Adrenal gland (tissue), 12 donors: ENCODE measurements around the gene PDCD1. TPM values are rescaled to one million over a fixed set of nuclear protein-coding genes. Genes with fewer than 3 reads are reported as not detected.

Experiments used
- DNase-seq, 7 donors: peaks; one replicate each; pipeline ENCODE4 v3.0.0-alpha.2; 2019 to 2020
- H3K27ac ChIP-seq, 5 donors: fragments of 200-600 bp; sonication (generic) in 4 of 5; 1 replicate in 3 of 5; 2 replicates in 2 of 5; pipeline versions ENCODE4 v1.5.1 to v1.8.0; 2016 to 2020; ENCODE audit warnings: mild to moderate bottlenecking in 1 of 5
- H3K27me3 ChIP-seq: fragments of 200-600 bp; 2 replicates; pipeline ENCODE4 v1.8.0; 2021
- H3K36me3 ChIP-seq, 2 donors: fragments of 200-600 bp; replicated peaks in 1 of 2; 1 replicate in 1 of 2; 2 replicates in 1 of 2; pipeline versions ENCODE4 v1.5.1 to v1.8.0; 2018 to 2022
- H3K4me1 ChIP-seq, 2 donors: fragments of 200-600 bp; replicated peaks in 1 of 2; 1 replicate in 1 of 2; 2 replicates in 1 of 2; pipeline versions ENCODE4 v1.5.1 to v1.8.0; 2018 to 2021
- H3K4me3 ChIP-seq, 4 donors: fragments of 200-600 bp; sonication (generic) in 3 of 4; one replicate each; pipeline ENCODE4 v1.5.1; 2016 to 2018
- H3K9me3 ChIP-seq, 3 donors: fragments of 200-600 bp; sonication (generic) in 1 of 3; replicated peaks in 1 of 3; 1 replicate in 2 of 3; 2 replicates in 1 of 3; pipeline versions ENCODE4 v1.5.1 to v1.8.0; 2016 to 2021
- CTCF ChIP-seq, 6 experiments: fragments of 450-650 bp in 4 of 6; fragments of 200-600 bp in 2 of 6; sonication (generic) in 1 of 6; IDR thresholded peaks; 1 replicate in 5 of 6; 2 replicates in 1 of 6; pipeline versions ENCODE4 v1.5.1 to v1.8.0; 2016 to 2021; ENCODE audit warnings: antibody characterized with exemption in 6 of 6, mild to moderate bottlenecking in 2 of 6, moderate library complexity in 1 of 6
- POLR2A ChIP-seq, 2 donors: fragments of 450-650 bp; IDR thresholded peaks; one replicate each; pipeline ENCODE4 v1.6.1; 2017; ENCODE audit warnings: antibody characterized with exemption in 2 of 2, mild to moderate bottlenecking in 2 of 2, moderate library complexity in 1 of 2
- WGBS, 4 donors: extraction: QIAGEN DNeasy Blood & Tissue Kit in 2 of 4; methylation state at CpG; one replicate each; pipeline versions ENCODE4 v1.1.5 to v1.1.7; 2013 to 2017; 5-methylcytosine and 5-hydroxymethylcytosine counted together
- intact Hi-C, 2 donors: fragments of 100-400 bp; cut with DNase I; formaldehyde crosslinking; loops; one replicate each; pipeline versions ENCODE4 v1.14.1 to v1.15.0; 2022 to 2023
- polyA plus RNA-seq, 3 donors: library from polyadenylated mRNA; stranded (reverse); fragments of 200-250 nt in 2 of 3; fragments of 350-450 nt in 1 of 3; fragmentation: Illumina TruSeq in 1 of 3; extraction: RNeasy Lipid Tissue Mini Kit (QIAGEN cat#74804) in 1 of 3; gene quantifications; one replicate each; pipeline ENCODE4 v1.2.3, GENCODE V29; 2013 to 2014
- total RNA-seq, 9 donors: library from RNA; depleted of rRNA in 4 of 9; stranded (reverse); fragments of >200 nt in 4 of 9; fragments of 120-200 nt in 1 of 9; fragmentation: NEBNext Ultra II Directional in 1 of 9; extraction: Animal tissue kit (Norgen Biotek cat#: 25700) in 1 of 9; gene quantifications; one replicate each; pipeline versions ENCODE4 v1.1.0 to v1.2.4, GENCODE V29; 2013 to 2023
- donor health status: healthy with polysubstance abuse.
- donor health status: Bipolar disorder and iron deficiency.
- donor health status: DM: yes; HTN: yes; CAD: no.
- donor health status: DM: no; HTN: no; CAD: no.
- donor health status: DM: no; HTN: no; CAD: no.
- donor health status: DM: yes; HTN: yes; CAD: no.

PDCD1 gene
- total and polyA plus RNA-seq, 12 donors, result 0.23 to 2.0 (median 0.45) TPM; not detected in 4

GRCh38 chr2:241854342-241855244 lies 4.1 kb downstream of the PDCD1 start:
- WGBS, 4 donors, result 59 to 79% (median 64%) methylated on average over 7 to 21 of the region's 21 CpGs
- H3K36me3 ChIP-seq, result no peaks in the 10 kb centered on the region
- no peak overlapping the region for H3K27ac ChIP-seq
- no peaks in the 10 kb centered on the region for H3K27me3 ChIP-seq
- H3K4me3 ChIP-seq, result no peak overlapping the region
- H3K4me1 ChIP-seq, result peaks cover 0 to 6% of the 10 kb centered on the region in 2 donors
- no peak for TF ChIP-seq CTCF (IDR thresholded peaks at IDR 0.05)
- TF ChIP-seq POLR2A (IDR thresholded peaks at IDR 0.05), result no peak
- intact Hi-C loops, result no loop called here
- H3K9me3 ChIP-seq, result no peaks in the 10 kb centered on the region
- peak in 2 of 7 donors; percentile 11 to 14 for DNase-seq

GRCh38 chr2:241853651-241854341 lies 4.9 kb downstream of the PDCD1 start:
- WGBS, 4 donors, result 59 to 92% (median 65%) methylated on average over 5 to 27 of the region's 27 CpGs
- Histone ChIP-seq H3K4me3 (no peak overlapping the region), H3K9me3 (no peaks in the 10 kb centered on the region), H3K36me3 (no peaks in the 10 kb centered on the region), H3K27me3 (no peaks in the 10 kb centered on the region), H3K4me1 (no peaks in the 10 kb centered on the region), H3K27ac (no peak overlapping the region)
- TF ChIP-seq CTCF (IDR thresholded peaks at IDR 0.05) (no peak), POLR2A (IDR thresholded peaks at IDR 0.05) (no peak)
- intact Hi-C loops, result no loop called here
- DNase-seq, result peak in 6 of 7 donors; percentile 33 to 68 (median 52)

GRCh38 chr2:241852981-241853631 lies 5.6 kb downstream of the PDCD1 start:
- Histone ChIP-seq H3K4me1 (no peaks in the 10 kb centered on the region), H3K9me3 (no peaks in the 10 kb centered on the region), H3K27me3 (no peaks in the 10 kb centered on the region), H3K36me3 (no peaks in the 10 kb centered on the region), H3K4me3 (no peak overlapping the region), H3K27ac (no peak overlapping the region)
- peak in 1 of 7 donors; percentile 10 for DNase-seq
- 82 to 92% (median 88%) methylated on average over 7 to 10 of the region's 10 CpGs for WGBS, 4 donors
- TF ChIP-seq CTCF (IDR thresholded peaks at IDR 0.05) (no peak), POLR2A (IDR thresholded peaks at IDR 0.05) (no peak)
- intact Hi-C loops, result no loop called here
